Measurements from ENCODE around the gene WDR43.

The WDR43 gene

GRCh38 chr2:28894470-28895188, at the start of gene WDR43:
WDR43 (plus strand) TSS chr2:28894667; CDS start chr2:28894699, 32 bp downstream.
- DNase-seq (ENCODE audit: low read depth), result peak; percentile 97

- DNase-seq (ENCODE audit: low read depth), result no peak
These were observed 39.3 kb upstream of the WDR43 start for GRCh38 chr2:28855193-28855592.

GRCh38 chr2:28855977-28856376, 38.5 kb upstream of the WDR43 start:
- DNase-seq (ENCODE audit: low read depth), result no peak

GRCh38 chr2:28868611-28869010, 25.9 kb upstream of the WDR43 start:
- no peak for DNase-seq (ENCODE audit: low read depth)

- no peak for DNase-seq (ENCODE audit: low read depth)
These were observed 24.8 kb upstream of the WDR43 start for GRCh38 chr2:28869494-28870145.

GRCh38 chr2:28870146-28870891, 24.1 kb upstream of the WDR43 start, which contains the start of gene TRMT61B:
TRMT61B (minus strand) TSS chr2:28870309; CDS start chr2:28870277, 32 bp downstream.
- DNase-seq (ENCODE audit: low read depth), result peak; percentile 69

GRCh38 chr2:28871620-28872019, 22.8 kb upstream of the WDR43 start:
- DNase-seq (ENCODE audit: low read depth), result no peak

- DNase-seq (ENCODE audit: low read depth), result no peak
These were observed 14.3 kb upstream of the WDR43 start for GRCh38 chr2:28880193-28880592.

- no peak for DNase-seq (ENCODE audit: low read depth)
These were observed 979 bp upstream of the WDR43 start for GRCh38 chr2:28893488-28893887.

GRCh38 chr2:28895189-28895893, 874 bp downstream of the WDR43 start:
- DNase-seq (ENCODE audit: low read depth), result no peak

GRCh38 chr2:28896906-28897305, 2.4 kb downstream of the WDR43 start:
- no peak for DNase-seq (ENCODE audit: low read depth)

GRCh38 chr2:28898048-28898447, 3.6 kb downstream of the WDR43 start:
- no peak for DNase-seq (ENCODE audit: low read depth)

GRCh38 chr2:28901202-28901601, 6.7 kb downstream of the WDR43 start:
- no peak for DNase-seq (ENCODE audit: low read depth)

- no peak for DNase-seq (ENCODE audit: low read depth)
These were observed 7.4 kb downstream of the WDR43 start for GRCh38 chr2:28901841-28902240.

GRCh38 chr2:28902584-28902983, 8.1 kb downstream of the WDR43 start:
- no peak for DNase-seq (ENCODE audit: low read depth)

GRCh38 chr2:28904295-28904694, 9.8 kb downstream of the WDR43 start:
- no peak for DNase-seq (ENCODE audit: low read depth)

GRCh38 chr2:28904802-28905457, 10.5 kb downstream of the WDR43 start:
- DNase-seq (ENCODE audit: low read depth), result no peak

GRCh38 chr2:28905533-28905932, 11.1 kb downstream of the WDR43 start:
- DNase-seq (ENCODE audit: low read depth), result no peak

GRCh38 chr2:28906376-28906775, 11.9 kb downstream of the WDR43 start:
- DNase-seq (ENCODE audit: low read depth), result no peak

GRCh38 chr2:28906821-28907220, 12.4 kb downstream of the WDR43 start:
- DNase-seq (ENCODE audit: low read depth), result no peak

GRCh38 chr2:28908172-28908571, 13.7 kb downstream of the WDR43 start:
- DNase-seq (ENCODE audit: low read depth), result no peak

Data from non-pigmented ciliary epithelial cell (primary cell).